ENCODE results near the gene B4GALT2.

Gene B4GALT2

GRCh38 chr1:44019466-44019948, 40.5 kb downstream of the B4GALT2 start:
- H3K27me3 Mint-ChIP-seq: no peaks in the 10 kb centered on the region
- H3K4me1 Mint-ChIP-seq: no peaks in the 10 kb centered on the region
- no peak overlapping the region for H3K4me3 Mint-ChIP-seq
- no peak overlapping the region for H3K27ac Mint-ChIP-seq
- no peaks in the 10 kb centered on the region for H3K9me3 Mint-ChIP-seq
- peaks cover 7% of the 10 kb centered on the region for H3K36me3 Mint-ChIP-seq

DNA sequence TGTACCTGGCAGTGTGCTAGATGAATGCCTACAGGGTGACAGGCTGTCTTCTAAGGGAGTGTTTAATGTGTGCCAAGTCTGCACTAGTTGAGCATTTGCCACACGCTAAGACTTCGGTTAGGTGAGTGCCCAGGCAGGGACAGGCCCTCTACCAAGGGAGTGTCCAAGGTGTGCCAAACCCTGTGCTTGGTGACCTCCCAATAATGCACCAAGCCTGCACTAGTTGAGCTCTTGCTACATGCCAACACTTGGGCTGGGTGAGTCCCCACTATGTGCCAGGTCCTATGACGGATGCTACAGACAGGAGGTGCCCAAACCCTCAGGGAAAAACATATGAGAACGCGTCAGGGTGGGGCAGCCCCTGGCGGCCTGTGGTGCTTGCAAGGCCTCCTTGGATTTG, 41.5 kb downstream of the B4GALT2 start:
- Mint-ChIP-seq H3K4me1 (no peaks in the 10 kb centered on the region), H3K36me3 (peaks cover 11% of the 10 kb centered on the region), H3K4me3 (no peak overlapping the region), H3K27me3 (no peaks in the 10 kb centered on the region), H3K27ac (no peak overlapping the region), H3K9me3 (no peaks in the 10 kb centered on the region)

DNA sequence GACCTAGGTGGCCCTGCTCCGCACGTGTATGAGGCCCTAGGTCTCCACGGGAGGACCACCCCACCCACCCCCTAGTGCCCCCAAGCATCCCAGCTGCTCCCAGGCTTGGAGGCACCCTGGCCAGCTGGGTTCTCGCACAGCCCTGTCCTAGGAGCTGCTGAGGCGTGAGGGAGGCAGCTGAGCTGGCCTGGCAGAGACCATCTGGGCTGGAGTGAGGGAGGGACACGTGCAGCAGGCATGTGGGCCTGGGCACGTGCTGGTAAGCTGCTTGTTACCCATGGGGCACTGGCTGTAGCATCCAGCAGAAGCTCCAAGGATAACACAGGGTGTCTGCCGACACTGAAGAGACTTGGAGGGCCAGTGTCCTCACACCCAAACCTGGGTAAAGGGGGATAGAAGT, 42.1 kb downstream of the B4GALT2 start:
- H3K4me1 Mint-ChIP-seq: no peaks in the 10 kb centered on the region
- peaks cover 11% of the 10 kb centered on the region for H3K36me3 Mint-ChIP-seq
- no peaks in the 10 kb centered on the region for H3K9me3 Mint-ChIP-seq
- no peaks in the 10 kb centered on the region for H3K27me3 Mint-ChIP-seq
- no peak overlapping the region for H3K4me3 Mint-ChIP-seq
- no peak overlapping the region for H3K27ac Mint-ChIP-seq

GRCh38 chr1:44021581-44022321, 42.7 kb downstream of the B4GALT2 start:
- Mint-ChIP-seq H3K9me3 (no peaks in the 10 kb centered on the region), H3K4me3 (no peak overlapping the region), H3K27me3 (no peaks in the 10 kb centered on the region), H3K4me1 (no peaks in the 10 kb centered on the region), H3K36me3 (peaks cover 11% of the 10 kb centered on the region), H3K27ac (no peak overlapping the region)

DNA sequence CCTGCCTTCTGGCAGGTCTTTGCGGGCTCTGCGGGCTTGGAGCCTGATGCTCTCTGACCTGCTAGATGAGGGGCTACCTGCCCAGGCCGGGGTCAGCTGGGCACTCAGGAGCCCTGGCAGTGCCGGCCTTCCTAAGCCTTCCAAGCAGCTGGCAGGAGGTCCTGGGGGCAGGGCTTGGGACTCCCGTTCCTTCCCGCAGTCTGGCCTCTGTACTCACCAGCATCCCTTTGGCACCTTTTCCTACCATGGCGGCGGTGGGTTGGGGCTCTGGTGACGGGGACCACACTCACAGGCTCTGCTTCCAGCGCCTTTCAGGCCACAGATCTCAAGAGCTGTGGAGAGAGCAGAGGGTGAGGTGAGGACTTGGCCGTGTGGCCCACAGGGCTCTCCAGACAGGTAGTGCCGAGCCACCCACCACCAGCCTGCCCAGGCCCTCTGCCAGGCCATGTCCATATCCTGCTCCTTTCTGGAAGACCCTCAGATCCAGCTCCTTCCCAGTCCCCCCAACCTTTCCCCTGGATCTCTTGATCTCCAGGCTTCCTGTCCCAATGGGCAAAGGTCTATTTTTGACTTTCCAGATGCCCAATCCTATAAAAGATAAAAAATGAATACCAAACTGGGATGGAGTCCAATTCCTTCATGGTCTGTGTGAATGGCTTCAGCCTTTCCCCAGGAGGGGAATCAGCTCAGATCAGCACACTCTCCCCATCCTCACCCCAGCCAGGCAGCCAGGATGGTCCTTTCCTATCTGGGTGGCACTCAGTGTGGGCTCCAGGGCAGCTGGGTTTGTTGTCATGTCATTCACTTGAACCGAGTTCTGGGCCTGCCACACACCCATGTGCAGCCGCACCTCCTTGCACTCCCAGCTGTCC, 45.3 kb downstream of the B4GALT2 start:
- no peaks in the 10 kb centered on the region for H3K9me3 Mint-ChIP-seq

GRCh38 chr1:44024903-44025525, 46.0 kb downstream of the B4GALT2 start:
- no peaks in the 10 kb centered on the region for H3K9me3 Mint-ChIP-seq
- H3K36me3 Mint-ChIP-seq: peaks cover 15% of the 10 kb centered on the region
- no peaks in the 10 kb centered on the region for H3K27me3 Mint-ChIP-seq
- no peak overlapping the region for H3K4me3 Mint-ChIP-seq
- H3K27ac Mint-ChIP-seq: no peak overlapping the region
- peaks cover 22% of the 10 kb centered on the region for H3K4me1 Mint-ChIP-seq

More for the DNA sequence above, 45.3 kb downstream of the B4GALT2 start:
- H3K27me3 Mint-ChIP-seq: no peaks in the 10 kb centered on the region
- no peak overlapping the region for H3K27ac Mint-ChIP-seq
- H3K4me3 Mint-ChIP-seq: no peak overlapping the region
- peaks cover 13% of the 10 kb centered on the region for H3K36me3 Mint-ChIP-seq
- peaks cover 15% of the 10 kb centered on the region for H3K4me1 Mint-ChIP-seq

GRCh38 chr1:44025816-44026215, 46.8 kb downstream of the B4GALT2 start:
- Mint-ChIP-seq H3K4me3 (no peak overlapping the region), H3K4me1 (peaks cover 22% of the 10 kb centered on the region), H3K27me3 (no peaks in the 10 kb centered on the region), H3K36me3 (peaks cover 15% of the 10 kb centered on the region), H3K9me3 (no peaks in the 10 kb centered on the region), H3K27ac (no peak overlapping the region)

DNA sequence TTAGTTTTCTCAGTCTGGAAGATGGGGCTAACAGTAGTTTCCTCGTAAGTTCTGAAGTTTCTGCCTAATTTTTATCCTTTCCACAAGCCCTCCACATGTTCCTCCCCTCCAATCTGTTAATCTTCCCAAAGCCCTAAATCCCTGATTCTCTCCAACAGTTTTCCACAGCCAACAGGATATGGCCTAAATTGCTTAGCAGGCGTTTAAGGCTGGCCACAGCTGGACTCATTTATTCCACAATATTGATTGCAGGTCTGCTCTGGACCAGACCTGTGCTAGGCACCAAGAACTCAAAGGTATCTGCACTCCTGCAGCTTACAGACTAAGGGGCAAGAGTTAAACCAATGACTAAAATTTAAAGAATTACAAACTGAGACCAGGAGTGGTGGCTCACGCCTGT, 48.3 kb downstream of the B4GALT2 start:
- no peaks in the 10 kb centered on the region for H3K27me3 Mint-ChIP-seq
- H3K4me3 Mint-ChIP-seq: no peak overlapping the region
- H3K4me1 Mint-ChIP-seq: peaks cover 22% of the 10 kb centered on the region
- peaks cover 11% of the 10 kb centered on the region for H3K36me3 Mint-ChIP-seq
- H3K27ac Mint-ChIP-seq: no peak overlapping the region
- H3K9me3 Mint-ChIP-seq: no peaks in the 10 kb centered on the region

DNA sequence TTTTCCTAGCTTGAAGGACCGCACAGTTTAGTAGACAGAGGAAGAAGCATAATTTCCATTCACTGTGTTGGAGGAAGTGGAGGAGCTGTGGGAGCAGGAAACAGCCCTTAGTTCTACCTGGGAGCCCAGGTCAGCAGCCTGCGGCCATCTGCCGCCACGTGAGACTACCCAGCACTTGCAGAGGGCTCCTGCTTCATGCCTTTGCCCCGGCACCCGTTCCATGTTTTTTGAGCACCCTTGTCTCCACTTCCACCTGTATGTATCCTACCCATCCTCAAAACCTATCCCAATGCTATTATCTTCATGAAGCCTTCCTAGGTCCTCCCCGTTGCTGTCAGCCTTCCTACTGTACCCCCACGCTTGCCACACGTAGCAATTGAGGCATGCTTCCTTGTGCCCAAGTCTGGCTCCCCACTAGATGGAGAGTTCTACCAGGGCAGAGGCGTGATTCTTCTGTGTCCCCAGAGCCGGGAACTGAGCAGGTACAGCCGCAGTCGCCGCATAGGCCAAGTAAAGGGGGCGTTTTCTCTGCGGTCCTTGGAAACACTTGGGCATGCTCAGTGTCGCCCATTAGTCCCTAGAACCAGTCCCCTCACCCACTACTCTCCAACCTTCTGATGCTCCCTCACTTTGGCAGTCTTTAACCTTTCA, 50.4 kb downstream of the B4GALT2 start:
- Mint-ChIP-seq H3K27me3 (no peaks in the 10 kb centered on the region), H3K4me1 (peaks cover 25% of the 10 kb centered on the region), H3K9me3 (no peaks in the 10 kb centered on the region), H3K4me3 (peak overlapping the region; percentile 97), H3K27ac (peak overlapping the region; percentile 97), H3K36me3 (peaks cover 8% of the 10 kb centered on the region)

- Mint-ChIP-seq H3K4me3 (peak overlapping the region; percentile 97), H3K36me3 (peaks cover 5% of the 10 kb centered on the region), H3K9me3 (no peaks in the 10 kb centered on the region), H3K27me3 (no peaks in the 10 kb centered on the region), H3K27ac (peak overlapping the region; percentile 97), H3K4me1 (peaks cover 25% of the 10 kb centered on the region)
Measured at GRCh38 chr1:44029911-44030604, 51.0 kb downstream of the B4GALT2 start.

- Mint-ChIP-seq H3K27ac (peak overlapping the region; percentile 92), H3K4me3 (peak overlapping the region; percentile 89), H3K27me3 (no peaks in the 10 kb centered on the region), H3K4me1 (peaks cover 25% of the 10 kb centered on the region), H3K36me3 (peaks cover 4% of the 10 kb centered on the region), H3K9me3 (no peaks in the 10 kb centered on the region)
Measured at GRCh38 chr1:44030605-44031251, 51.7 kb downstream of the B4GALT2 start.

- no peaks in the 10 kb centered on the region for H3K27me3 Mint-ChIP-seq
Measured at GRCh38 chr1:44031252-44032169, 52.5 kb downstream of the B4GALT2 start, which contains the start of gene SLC6A9. Gene SLC6A9, minus strand, starts transcription at chr1:44031462. Its CDS starts 7,185 bp downstream, at chr1:44024277.

DNA sequence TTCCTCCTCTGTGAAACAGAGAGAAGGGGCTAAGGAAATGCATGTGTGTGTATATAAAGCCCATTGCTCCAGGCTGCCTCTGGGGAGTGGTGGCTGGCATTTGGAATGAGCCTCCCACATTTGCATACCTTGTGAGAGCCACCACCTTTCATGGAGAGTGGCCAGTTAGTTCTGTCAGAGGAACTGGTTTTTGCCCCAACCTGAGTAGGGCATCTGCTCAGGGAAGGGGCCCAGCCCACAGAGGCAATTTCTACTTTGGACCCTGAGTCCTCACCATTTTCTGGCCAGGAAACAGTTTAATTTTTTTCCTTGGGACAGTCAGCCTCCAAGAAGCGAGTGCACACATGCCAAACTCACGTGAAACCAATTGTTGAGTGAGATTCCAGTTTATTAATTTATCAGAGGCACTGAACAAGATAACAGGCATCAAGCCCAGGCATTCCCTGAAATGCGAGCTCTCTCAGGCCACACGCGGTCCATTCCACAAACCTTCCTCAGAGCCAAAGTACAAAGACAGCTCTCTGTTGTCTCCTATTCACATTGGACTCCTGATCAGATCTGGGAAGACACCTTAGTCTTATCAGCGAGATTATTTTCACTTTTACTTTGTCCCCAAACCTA, 53.3 kb downstream of the B4GALT2 start:
- peaks cover 25% of the 10 kb centered on the region for H3K4me1 Mint-ChIP-seq
- no peak overlapping the region for H3K27ac Mint-ChIP-seq
- H3K27me3 Mint-ChIP-seq: no peaks in the 10 kb centered on the region
- peaks cover 3% of the 10 kb centered on the region for H3K36me3 Mint-ChIP-seq
- no peaks in the 10 kb centered on the region for H3K9me3 Mint-ChIP-seq
- peak overlapping the region; percentile 89 for H3K4me3 Mint-ChIP-seq

More at GRCh38 chr1:44031252-44032169, 52.5 kb downstream of the B4GALT2 start, which contains the start of gene SLC6A9:
- peak within 1 kb of the TSS; percentile 89 for H3K4me3 Mint-ChIP-seq
- no peaks in the 10 kb centered on the region for H3K9me3 Mint-ChIP-seq
- H3K36me3 Mint-ChIP-seq: peaks cover 4% of the 10 kb centered on the region
- peaks cover 25% of the 10 kb centered on the region for H3K4me1 Mint-ChIP-seq
- peak within 1 kb of the TSS; percentile 92 for H3K27ac Mint-ChIP-seq
